CD14-positive monocyte (primary cell): ENCODE results near the gene ASCL2. TPM values are rescaled to one million over a fixed set of nuclear protein-coding genes. Genes with fewer than 3 reads are reported as not detected.

Experiments used
- DNase-seq, 3 donors: peaks; one replicate each; pipeline ENCODE4 v3.0.0-alpha.2; 2011 to 2022
- H2AFZ ChIP-seq: 2 replicates; pipeline ENCODE4 v1.6.0; 2012; ENCODE audit warnings: mild to moderate bottlenecking, low read depth, low read length, inconsistent platforms; ENCODE audit not compliant: insufficient read depth, poor library complexity, severe bottlenecking
- H3K27ac ChIP-seq, 2 donors: 1 replicate in 1 of 2; 2 replicates in 1 of 2; pipeline ENCODE4 v1.5.1; 2012 to 2013; ENCODE audit warnings: low read length in 2 of 2, control low read depth in 1 of 2, inconsistent platforms in 1 of 2, low read depth in 1 of 2, mild to moderate bottlenecking in 1 of 2
- H3K27me3 ChIP-seq, 2 donors: one replicate each; pipeline versions ENCODE4 v1.6.0 to v1.6.1; 2011 to 2013; ENCODE audit warnings: low read length in 2 of 2; ENCODE audit not compliant: control insufficient read depth in 2 of 2, insufficient read depth in 2 of 2
- H3K36me3 ChIP-seq, 2 donors: replicated peaks in 1 of 2; 1 replicate in 1 of 2; 2 replicates in 1 of 2; pipeline versions ENCODE4 v1.5.1 to v1.6.1; 2012 to 2013; ENCODE audit warnings: low read length in 2 of 2, control low read depth in 1 of 2, inconsistent platforms in 1 of 2, mild to moderate bottlenecking in 1 of 2; ENCODE audit not compliant: insufficient read depth in 2 of 2, control insufficient read depth in 1 of 2
- H3K4me1 ChIP-seq, 2 donors: 1 replicate in 1 of 2; 2 replicates in 1 of 2; pipeline versions ENCODE4 v1.5.1 to v1.6.1; 2012 to 2013; ENCODE audit warnings: low read length in 2 of 2, control low read depth in 1 of 2, inconsistent platforms in 1 of 2, mild to moderate bottlenecking in 1 of 2, moderate library complexity in 1 of 2; ENCODE audit not compliant: insufficient read depth in 2 of 2, control insufficient read depth in 1 of 2
- H3K4me2 ChIP-seq: replicated peaks from 2 replicates; pipeline ENCODE3; 2012; ENCODE audit warnings: low read length, moderate library complexity, mild to moderate bottlenecking; ENCODE audit not compliant: poor library complexity, severe bottlenecking; ENCODE audit errors: extremely low read depth
- H3K4me3 ChIP-seq, 3 experiments: fragments of 200-600 bp in 1 of 3; sonication (generic) in 1 of 3; replicated peaks in 1 of 3; 1 replicate in 2 of 3; 2 replicates in 1 of 3; pipeline ENCODE4 v1.5.1; 2011 to 2013; ENCODE audit warnings: low read length in 3 of 3, mild to moderate bottlenecking in 3 of 3, control low read depth in 2 of 3, low read depth in 2 of 3, inconsistent platforms in 1 of 3, moderate library complexity in 1 of 3
- H3K79me2 ChIP-seq: 2 replicates; pipeline ENCODE4 v1.6.0; 2012; ENCODE audit warnings: mild to moderate bottlenecking, control low read depth, inconsistent platforms, low read length, moderate library complexity; ENCODE audit not compliant: insufficient read depth
- H3K9ac ChIP-seq: 2 replicates; pipeline ENCODE4 v1.6.0; 2017; ENCODE audit warnings: low read length, mild to moderate bottlenecking; ENCODE audit not compliant: insufficient read depth, poor library complexity, severe bottlenecking
- H3K9me3 ChIP-seq, 2 donors: replicated peaks in 1 of 2; 1 replicate in 1 of 2; 2 replicates in 1 of 2; pipeline versions ENCODE4 v1.5.1 to v1.6.1; 2012 to 2013; ENCODE audit warnings: low read length in 2 of 2, control low read depth in 1 of 2; ENCODE audit not compliant: control insufficient read depth in 1 of 2, insufficient read depth in 1 of 2
- H4K20me1 ChIP-seq: 2 replicates; pipeline ENCODE4 v1.6.0; 2012; ENCODE audit warnings: mild to moderate bottlenecking, low read length, control low read depth, moderate library complexity; ENCODE audit not compliant: insufficient read depth
- H3K27ac Mint-ChIP-seq, 7 donors: one replicate each; pipeline ENCODE4 v1.8.0; 2020; ENCODE audit warnings: mild to moderate bottlenecking in 7 of 7, mixed read lengths in 7 of 7, moderate library complexity in 6 of 7, inconsistent platforms in 2 of 7
- H3K27me3 Mint-ChIP-seq, 3 donors: one replicate each; pipeline ENCODE4 v1.8.0; 2021 to 2022; ENCODE audit warnings: low read depth in 3 of 3, mild to moderate bottlenecking in 3 of 3, mixed read lengths in 3 of 3, moderate library complexity in 3 of 3, inconsistent platforms in 1 of 3
- H3K36me3 Mint-ChIP-seq, 2 donors: one replicate each; pipeline ENCODE4 v1.8.0; 2020; ENCODE audit warnings: mixed read lengths in 2 of 2, inconsistent platforms in 1 of 2, mild to moderate bottlenecking in 1 of 2
- H3K4me1 Mint-ChIP-seq: one replicate; pipeline ENCODE4 v1.8.0; 2020; ENCODE audit warnings: mild to moderate bottlenecking, mixed read lengths
- H3K4me3 Mint-ChIP-seq, 2 donors: one replicate each; pipeline ENCODE4 v1.8.0; 2020; ENCODE audit warnings: mild to moderate bottlenecking in 2 of 2, mixed read lengths in 2 of 2, moderate library complexity in 1 of 2
- H3K9me3 Mint-ChIP-seq, 7 donors: one replicate each; pipeline ENCODE4 v1.8.0; 2020 to 2022; ENCODE audit warnings: mixed read lengths in 7 of 7, mild to moderate bottlenecking in 6 of 7, moderate library complexity in 6 of 7, inconsistent platforms in 2 of 7
- CTCF ChIP-seq: fragments of 200-600 bp; IDR thresholded peaks from one replicate; pipeline ENCODE4 v1.8.0; 2022; ENCODE audit warnings: antibody characterized with exemption, mild to moderate bottlenecking
- WGBS: methylation state at CpG from one replicate; pipeline ENCODE4 v1.1.5; 2013; ENCODE audit warnings: missing lambda C conversion rate; ENCODE audit not compliant: insufficient coverage; 5-methylcytosine and 5-hydroxymethylcytosine counted together
- intact Hi-C, 2 donors: fragments of 100-400 bp; cut with micrococcal nuclease; formaldehyde crosslinking; loops; one replicate each; pipeline versions ENCODE4 v1.15.0 to v1.15.1; 2023
- polyA plus RNA-seq, 3 donors: library from polyadenylated mRNA; depleted of rRNA in 1 of 3; unstranded in 2 of 3; stranded (reverse) in 1 of 3; fragments of 300-500 nt in 2 of 3; fragments of >200 nt in 1 of 3; fragmentation: Illumina TruSeq in 2 of 3; gene quantifications; 1 replicate in 2 of 3; 2 replicates in 1 of 3; pipeline ENCODE4 v1.2.3, GENCODE V29; 2012 to 2021

ASCL2 gene
- polyA plus RNA-seq, 3 donors = 5.7 to 11.4 (median 8.3) TPM

DNA sequence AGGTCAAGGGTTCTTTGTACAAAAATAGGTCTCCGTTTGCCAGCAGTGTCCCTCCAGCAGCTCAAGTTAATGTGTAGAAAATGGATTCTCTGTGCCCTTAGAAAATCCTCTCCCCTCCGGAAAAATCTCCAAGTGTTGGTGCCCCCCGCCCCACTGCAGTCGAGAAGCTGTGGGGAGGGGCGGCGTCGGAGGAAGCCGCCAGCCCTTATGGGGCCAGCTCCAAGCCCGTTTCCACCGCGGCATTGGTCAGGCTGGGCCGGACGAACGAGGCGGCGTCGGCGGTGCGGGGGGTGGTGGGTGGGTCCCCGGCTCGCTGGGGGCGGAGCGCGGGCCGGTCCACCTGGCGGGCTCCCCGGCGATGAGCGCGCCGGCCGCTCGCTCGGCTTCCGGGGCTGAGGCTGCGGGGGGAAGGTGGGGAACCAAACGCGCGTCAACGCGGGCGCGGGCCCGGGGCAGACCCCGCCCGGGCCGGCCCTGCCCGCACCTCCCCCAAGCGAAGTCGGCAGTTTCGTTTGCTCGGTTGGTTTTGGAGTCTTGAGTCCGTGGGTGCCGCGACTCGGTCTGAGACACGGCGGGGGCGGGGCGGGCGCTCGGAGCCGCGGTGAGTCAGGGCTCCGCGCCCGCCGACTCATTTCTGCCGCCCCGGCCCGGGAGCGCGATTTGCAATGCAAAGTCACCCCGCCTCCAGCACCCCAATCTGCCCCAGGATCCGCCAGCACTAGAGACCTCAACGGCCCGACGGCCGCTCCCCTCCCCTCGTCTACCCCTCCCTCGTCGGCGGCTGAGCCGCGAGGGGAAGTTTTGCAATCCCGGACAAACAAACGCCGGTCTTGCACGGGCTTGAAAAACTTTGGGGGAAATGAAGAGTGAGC lies 1.4 kb downstream of the ASCL2 start:
- H3K79me2 ChIP-seq = no peaks in the 10 kb centered on the region
- H3K27me3 ChIP-seq = peaks cover 0 to 14% of the 10 kb centered on the region in 2 donors
- H3K36me3 Mint-ChIP-seq = peaks cover 3 to 6% of the 10 kb centered on the region in 2 donors
- peak; percentile 85 to 92 (median 86) for DNase-seq
- peaks cover 40% of the 10 kb centered on the region for H3K4me1 Mint-ChIP-seq
- peaks cover 52 to 71% of the 10 kb centered on the region in 2 donors for H3K4me1 ChIP-seq
- no peaks in the 10 kb centered on the region for H3K36me3 ChIP-seq
- H3K9me3 ChIP-seq = peaks cover 0 to 2% of the 10 kb centered on the region in 2 donors
- under 1% methylated on average over 66 of the region's 89 CpGs for WGBS
- H3K4me3 ChIP-seq = peak overlapping the region; percentile 35 to 73 (median 41)
- H2AFZ ChIP-seq = peak overlapping the region; percentile 81
- TF ChIP-seq CTCF = no peak
- intact Hi-C loops = loop anchor here (5.0 kb wide), 2 partner anchors 33 to 133 kb away; partner anchors contain the start of genes TSSC4 (in 2 of the 2), C11orf21 (in 1 of the 2) and TSPAN32 (in 1 of the 2)
- H3K27ac Mint-ChIP-seq = peak overlapping the region; percentile 72 to 92 (median 87)
- H3K9me3 Mint-ChIP-seq = peaks cover 0 to 8% (median 4%) of the 10 kb centered on the region in 7 donors
- H4K20me1 ChIP-seq = no peaks in the 10 kb centered on the region
- H3K9ac ChIP-seq = peak overlapping the region; percentile 74
- H3K4me3 Mint-ChIP-seq = peak overlapping the region; percentile 73 to 84
- peaks cover 10 to 32% (median 11%) of the 10 kb centered on the region in 3 donors for H3K27me3 Mint-ChIP-seq
- peak overlapping the region; percentile 70 to 84 for H3K27ac ChIP-seq
- peak overlapping the region; percentile 76 for H3K4me2 ChIP-seq
